K562 (cell line): ENCODE results near the gene ZFYVE1. TPM values are rescaled to one million over a fixed set of nuclear protein-coding genes. Genes with fewer than 3 reads are reported as not detected.

ENCODE experiments used
- ASH1L ChIP-seq: fragments of 450-650 bp; IDR thresholded peaks from 2 replicates; pipeline ENCODE4 v1.6.1; 2018; ENCODE audit warnings: borderline replicate concordance, mild to moderate bottlenecking, low read depth; ENCODE audit not compliant: partially characterized antibody
- RB1 ChIP-seq: fragments of 450-650 bp; IDR thresholded peaks from 2 replicates; pipeline ENCODE4 v1.6.1; 2017; ENCODE audit warnings: low read depth, mild to moderate bottlenecking
- RBBP5 ChIP-seq: fragments of 200-600 bp; sonication (generic); IDR thresholded peaks from 2 replicates; pipeline ENCODE4 v1.6.1; 2012; ENCODE audit warnings: borderline replicate concordance, mild to moderate bottlenecking, low read length, control low read depth, inconsistent platforms; ENCODE audit not compliant: insufficient read depth, poor library complexity, severe bottlenecking
- RERE ChIP-seq: sonication (generic); formaldehyde crosslinking; IDR thresholded peaks from 2 replicates; pipeline ENCODE4 v1.8.0; 2023; ENCODE audit warnings: missing genetic modification reagents, mild to moderate bottlenecking, borderline replicate concordance
- ZBTB43 ChIP-seq: sonication (generic); formaldehyde crosslinking; IDR thresholded peaks from 2 replicates; pipeline ENCODE4 v1.8.0; 2023; ENCODE audit warnings: mild to moderate bottlenecking, missing genetic modification reagents
- polyA plus RNA-seq, 8 experiments: library from polyadenylated mRNA; depleted of rRNA in 4 of 8; stranded (reverse) in 5 of 8; unstranded in 3 of 8; fragments of >200 nt; fragmentation: Nextera tagmentation in 2 of 8; fragmentation: Illumina TruSeq in 1 of 8; extraction: Ambion mirVana in 2 of 8; extraction: Trizol in 1 of 8; gene quantifications; 2 replicates each; pipeline versions ENCODE4 v1.2.1 to v1.2.3, GENCODE V29; 2011 to 2014; ENCODE audit warnings: inconsistent platforms in 1 of 8, missing spikeins in 1 of 8
- total RNA-seq, 7 experiments: library from RNA; depleted of rRNA in 6 of 7; stranded (reverse); fragments of >200 nt in 6 of 7; fragmentation: Illumina TruSeq in 2 of 7; extraction: Trizol in 2 of 7; gene quantifications; 2 replicates each; pipeline versions ENCODE4 v1.2.1 to v1.2.3, GENCODE V29; 2011 to 2021; ENCODE audit warnings: low replicate concordance in 1 of 7
- TF ChIP-seq, protein P1 (sequence below), 2 experiments: IDR thresholded peaks; 2 replicates each; pipeline ENCODE4 v1.6.1; 2011; ENCODE audit warnings: borderline replicate concordance in 1 of 2, control low read depth in 1 of 2, low read depth in 1 of 2, low read length in 1 of 2, mild to moderate bottlenecking in 1 of 2, mixed read lengths in 1 of 2, moderate library complexity in 1 of 2; ENCODE audit not compliant: insufficient read depth in 1 of 2, insufficient read length in 1 of 2, poor library complexity in 1 of 2, severe bottlenecking in 1 of 2; ENCODE audit errors: extremely low read depth in 1 of 2
- TF ChIP-seq, protein P2 (sequence below): fragments of 150-350 bp; IDR thresholded peaks from 2 replicates; pipeline ENCODE4 v1.6.1; 2014; ENCODE audit warnings: low read depth, mild to moderate bottlenecking, low read length, borderline replicate concordance
- TF ChIP-seq, protein P3 (sequence below): fragments of 250-450 bp; sonication (Bioruptor Pico); IDR thresholded peaks from 2 replicates; pipeline ENCODE4 v1.4.0; 2020; ENCODE audit warnings: mild to moderate bottlenecking, moderate library complexity

Gene ZFYVE1
- total and polyA plus RNA-seq, 9 of the 15 experiments (the other 6 are each of a cell fraction or from before 2014, with no cell fraction given) = 0.62 to 5.5 (median 3.4) TPM

DNA sequence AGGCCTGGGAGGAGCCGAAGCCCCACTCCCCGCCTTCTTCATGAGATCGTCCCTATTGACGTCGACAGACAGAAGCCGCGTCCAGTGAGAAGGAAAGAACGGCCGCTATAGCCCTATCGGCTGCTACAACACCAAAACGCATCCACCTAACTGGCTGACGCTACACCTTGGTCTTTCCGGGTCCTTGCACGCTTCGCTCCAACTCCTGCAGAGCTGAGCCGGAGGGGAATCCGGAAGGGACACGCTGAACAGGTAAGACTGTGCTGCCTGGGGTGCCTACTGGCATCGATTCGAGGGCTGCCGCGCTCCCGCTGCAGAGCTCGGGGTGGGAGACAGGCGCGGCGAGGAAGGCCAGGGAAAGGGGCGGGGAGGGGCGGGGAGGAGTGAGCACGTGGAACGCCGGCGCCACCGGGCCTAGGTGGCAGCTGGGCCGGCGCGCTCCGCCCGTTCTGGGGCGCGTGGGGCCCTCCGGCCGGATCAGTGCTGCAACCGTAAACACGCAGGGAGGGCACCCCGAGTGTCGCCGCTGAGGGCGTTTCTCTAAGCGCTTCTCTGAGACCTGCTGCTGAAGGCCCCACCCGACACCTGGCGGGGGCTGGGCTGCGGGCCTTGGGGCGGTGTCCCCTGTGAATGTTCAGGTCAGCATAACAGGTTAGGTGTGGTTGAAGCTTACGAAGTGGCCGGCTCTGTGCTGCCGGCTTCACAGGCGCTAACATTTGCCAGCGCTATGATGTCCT is 100.4 kb downstream of the ZFYVE1 start, which contains the start of gene DCAF4 (continued):
- TF ChIP-seq, protein P1, sequence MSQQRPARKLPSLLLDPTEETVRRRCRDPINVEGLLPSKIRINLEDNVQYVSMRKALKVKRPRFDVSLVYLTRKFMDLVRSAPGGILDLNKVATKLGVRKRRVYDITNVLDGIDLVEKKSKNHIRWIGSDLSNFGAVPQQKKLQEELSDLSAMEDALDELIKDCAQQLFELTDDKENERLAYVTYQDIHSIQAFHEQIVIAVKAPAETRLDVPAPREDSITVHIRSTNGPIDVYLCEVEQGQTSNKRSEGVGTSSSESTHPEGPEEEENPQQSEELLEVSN (IDR thresholded peaks at IDR 0.05; ENCODE audit: borderline replicate concordance in 1 of 2, extremely low read depth in 1 of 2, insufficient read depth in 1 of 2, insufficient read length in 1 of 2, low read depth in 1 of 2, low read length in 1 of 2, poor library complexity in 1 of 2, severe bottlenecking in 1 of 2) = peak in 1 of 2 experiments; percentile 50
- no peak; the same call in 1 of the 2 replicates for TF ChIP-seq ZBTB43 (CRISPR knock-in tag)
- TF ChIP-seq RERE (CRISPR knock-in tag) = no peak
- TF ChIP-seq, protein P2, sequence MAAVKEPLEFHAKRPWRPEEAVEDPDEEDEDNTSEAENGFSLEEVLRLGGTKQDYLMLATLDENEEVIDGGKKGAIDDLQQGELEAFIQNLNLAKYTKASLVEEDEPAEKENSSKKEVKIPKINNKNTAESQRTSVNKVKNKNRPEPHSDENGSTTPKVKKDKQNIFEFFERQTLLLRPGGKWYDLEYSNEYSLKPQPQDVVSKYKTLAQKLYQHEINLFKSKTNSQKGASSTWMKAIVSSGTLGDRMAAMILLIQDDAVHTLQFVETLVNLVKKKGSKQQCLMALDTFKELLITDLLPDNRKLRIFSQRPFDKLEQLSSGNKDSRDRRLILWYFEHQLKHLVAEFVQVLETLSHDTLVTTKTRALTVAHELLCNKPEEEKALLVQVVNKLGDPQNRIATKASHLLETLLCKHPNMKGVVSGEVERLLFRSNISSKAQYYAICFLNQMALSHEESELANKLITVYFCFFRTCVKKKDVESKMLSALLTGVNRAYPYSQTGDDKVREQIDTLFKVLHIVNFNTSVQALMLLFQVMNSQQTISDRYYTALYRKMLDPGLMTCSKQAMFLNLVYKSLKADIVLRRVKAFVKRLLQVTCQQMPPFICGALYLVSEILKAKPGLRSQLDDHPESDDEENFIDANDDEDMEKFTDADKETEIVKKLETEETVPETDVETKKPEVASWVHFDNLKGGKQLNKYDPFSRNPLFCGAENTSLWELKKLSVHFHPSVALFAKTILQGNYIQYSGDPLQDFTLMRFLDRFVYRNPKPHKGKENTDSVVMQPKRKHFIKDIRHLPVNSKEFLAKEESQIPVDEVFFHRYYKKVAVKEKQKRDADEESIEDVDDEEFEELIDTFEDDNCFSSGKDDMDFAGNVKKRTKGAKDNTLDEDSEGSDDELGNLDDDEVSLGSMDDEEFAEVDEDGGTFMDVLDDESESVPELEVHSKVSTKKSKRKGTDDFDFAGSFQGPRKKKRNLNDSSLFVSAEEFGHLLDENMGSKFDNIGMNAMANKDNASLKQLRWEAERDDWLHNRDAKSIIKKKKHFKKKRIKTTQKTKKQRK = peak; percentile 53; the same call in 1 of the 2 replicates
- TF ChIP-seq ASH1L = peak; percentile 90
- peak; percentile 31 for TF ChIP-seq RBBP5
- TF ChIP-seq RB1 = peak; percentile 60; the same call in 1 of the 2 replicates
- TF ChIP-seq, protein P3, sequence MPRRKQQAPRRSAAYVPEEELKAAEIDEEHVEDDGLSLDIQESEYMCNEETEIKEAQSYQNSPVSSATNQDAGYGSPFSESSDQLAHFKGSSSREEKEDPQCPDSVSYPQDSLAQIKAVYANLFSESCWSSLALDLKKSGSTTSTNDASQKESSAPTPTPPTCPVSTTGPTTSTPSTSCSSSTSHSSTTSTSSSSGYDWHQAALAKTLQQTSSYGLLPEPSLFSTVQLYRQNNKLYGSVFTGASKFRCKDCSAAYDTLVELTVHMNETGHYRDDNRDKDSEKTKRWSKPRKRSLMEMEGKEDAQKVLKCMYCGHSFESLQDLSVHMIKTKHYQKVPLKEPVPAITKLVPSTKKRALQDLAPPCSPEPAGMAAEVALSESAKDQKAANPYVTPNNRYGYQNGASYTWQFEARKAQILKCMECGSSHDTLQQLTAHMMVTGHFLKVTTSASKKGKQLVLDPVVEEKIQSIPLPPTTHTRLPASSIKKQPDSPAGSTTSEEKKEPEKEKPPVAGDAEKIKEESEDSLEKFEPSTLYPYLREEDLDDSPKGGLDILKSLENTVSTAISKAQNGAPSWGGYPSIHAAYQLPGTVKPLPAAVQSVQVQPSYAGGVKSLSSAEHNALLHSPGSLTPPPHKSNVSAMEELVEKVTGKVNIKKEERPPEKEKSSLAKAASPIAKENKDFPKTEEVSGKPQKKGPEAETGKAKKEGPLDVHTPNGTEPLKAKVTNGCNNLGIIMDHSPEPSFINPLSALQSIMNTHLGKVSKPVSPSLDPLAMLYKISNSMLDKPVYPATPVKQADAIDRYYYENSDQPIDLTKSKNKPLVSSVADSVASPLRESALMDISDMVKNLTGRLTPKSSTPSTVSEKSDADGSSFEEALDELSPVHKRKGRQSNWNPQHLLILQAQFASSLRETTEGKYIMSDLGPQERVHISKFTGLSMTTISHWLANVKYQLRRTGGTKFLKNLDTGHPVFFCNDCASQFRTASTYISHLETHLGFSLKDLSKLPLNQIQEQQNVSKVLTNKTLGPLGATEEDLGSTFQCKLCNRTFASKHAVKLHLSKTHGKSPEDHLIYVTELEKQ (CRISPR knock-in tag) = no peak
